Esophagus squamous epithelium (tissue), 4 donors: ENCODE measurements around the gene FAM107B.

Experiments
- CTCF ChIP-seq, 6 experiments: fragments of 450-650 bp in 4 of 6; fragments of 200-600 bp in 2 of 6; sonication (generic) in 2 of 6; IDR thresholded peaks; one replicate each; pipeline ENCODE4 v1.5.1; 2016 to 2019; ENCODE audit warnings: antibody characterized with exemption in 6 of 6, mild to moderate bottlenecking in 4 of 6, moderate library complexity in 4 of 6
- POLR2A ChIP-seq, 4 donors: fragments of 450-650 bp; IDR thresholded peaks; one replicate each; pipeline ENCODE4 v1.6.1; 2017; ENCODE audit warnings: antibody characterized with exemption in 4 of 4, mild to moderate bottlenecking in 4 of 4, moderate library complexity in 3 of 4

- TF ChIP-seq CTCF (IDR thresholded peaks at IDR 0.05) (no peak), POLR2A (IDR thresholded peaks at IDR 0.05) (no peak)
Observed at GRCh38 chr10:14595526-14596182, 179.0 kb downstream of the FAM107B start.
